NCI-H69 (cell line): Measurements from ENCODE around the gene ENOSF1.
"Not testable (repeated sequence)": the region's sequence is repeated elsewhere in the genome, so short reads cannot be mapped to it uniquely, and the experiment has no call there.

Experiments
- DNase-seq: peaks from one replicate; lab custom pipeline; 2025; lab: John Stamatoyannopoulos, UW

ENOSF1 gene

GRCh38 chr18:708096-708495, 4.3 kb downstream of the ENOSF1 start:
- DNase-seq, result no peak

GRCh38 chr18:706405-706804, 6.0 kb downstream of the ENOSF1 start:
- no peak for DNase-seq

GRCh38 chr18:703213-703967, 9.0 kb downstream of the ENOSF1 start:
- peak; percentile 27 for DNase-seq

DNA sequence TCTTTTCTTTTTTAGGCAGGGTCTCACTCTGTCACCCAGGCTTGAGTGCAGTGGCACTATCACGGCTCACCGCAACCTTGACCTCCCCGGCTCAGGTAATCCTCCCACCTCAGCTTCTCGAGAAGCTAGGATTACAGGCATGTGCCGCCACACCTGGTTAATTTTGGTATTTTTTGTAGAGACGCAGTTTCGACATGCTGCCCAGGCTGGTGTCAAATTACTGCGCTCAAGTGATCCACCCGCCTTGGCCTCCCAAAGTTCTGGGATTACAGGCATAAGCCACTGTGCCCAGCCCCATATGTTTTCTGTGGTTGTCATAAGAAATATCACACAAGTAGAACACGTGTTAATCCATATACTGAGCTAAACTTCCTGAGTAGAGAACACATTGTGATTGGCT, 14.6 kb downstream of the ENOSF1 start:
- DNase-seq, result no peak

DNA sequence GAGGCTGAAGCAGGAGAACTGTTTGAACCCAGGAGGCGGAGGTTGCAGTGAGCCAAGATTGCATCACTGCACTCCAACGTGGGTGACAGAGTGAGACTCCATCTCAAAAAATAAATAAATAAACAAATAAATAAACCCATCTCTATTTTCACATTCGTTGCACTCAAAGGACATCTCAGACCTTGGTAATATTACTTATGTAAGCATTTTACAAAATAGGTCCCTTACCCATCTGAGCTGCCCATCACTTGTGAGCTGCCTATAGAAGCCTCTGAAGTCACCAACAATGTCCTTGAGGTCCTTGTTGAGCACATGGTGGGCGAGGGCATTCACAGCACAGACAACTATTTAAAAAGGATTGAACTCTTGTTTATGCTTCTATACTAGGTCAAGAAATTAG, 15.4 kb downstream of the ENOSF1 start:
- no peak for DNase-seq

- no peak for DNase-seq
These were observed 18.8 kb downstream of the ENOSF1 start for GRCh38 chr18:693466-694187.

DNA sequence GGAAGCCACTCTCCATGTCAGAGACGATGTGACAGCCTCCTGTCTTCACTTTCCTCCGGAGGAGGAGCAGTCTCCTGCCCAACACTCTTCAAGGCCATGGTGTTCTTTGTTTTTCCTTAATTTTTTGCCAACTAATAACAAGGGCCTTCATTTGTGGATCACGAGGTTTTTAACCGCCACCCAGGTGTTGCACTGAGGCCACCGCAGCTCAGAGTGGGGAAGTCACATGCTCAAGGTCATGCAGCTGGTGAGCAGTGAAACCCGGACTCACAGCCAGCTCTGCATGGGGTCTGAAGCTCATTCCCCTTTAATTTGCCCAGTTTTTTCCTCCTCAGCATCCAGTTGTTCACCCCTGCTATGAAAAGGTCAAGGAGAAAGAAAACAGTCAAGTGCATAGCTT, 19.6 kb downstream of the ENOSF1 start:
- no peak for DNase-seq

DNA sequence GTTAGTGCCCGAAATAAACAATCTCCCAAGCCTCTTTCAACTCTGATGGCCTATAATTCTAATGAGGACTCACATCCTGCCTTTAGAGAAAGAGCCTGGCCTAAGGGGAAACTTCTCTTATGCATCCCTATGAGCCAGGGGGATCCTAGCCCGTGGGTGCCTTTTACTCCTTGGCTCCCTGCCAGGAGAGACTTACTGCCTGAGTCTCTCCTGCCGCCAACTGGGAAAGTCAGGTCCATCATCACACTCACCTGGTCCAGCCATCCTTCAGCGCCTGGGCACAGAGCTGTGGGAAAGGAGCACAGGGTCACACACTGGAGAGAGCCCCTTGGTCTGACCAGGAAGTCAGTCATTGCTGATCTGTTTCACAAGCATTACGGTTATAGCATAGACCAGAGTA, 24.1 kb downstream of the ENOSF1 start:
- peak; percentile 93 for DNase-seq

- DNase-seq, result no peak
These were observed 25.9 kb downstream of the ENOSF1 start for GRCh38 chr18:686339-687111.

- peak; percentile 23 for DNase-seq
These were observed 27.0 kb downstream of the ENOSF1 start for GRCh38 chr18:685438-685837.

DNA sequence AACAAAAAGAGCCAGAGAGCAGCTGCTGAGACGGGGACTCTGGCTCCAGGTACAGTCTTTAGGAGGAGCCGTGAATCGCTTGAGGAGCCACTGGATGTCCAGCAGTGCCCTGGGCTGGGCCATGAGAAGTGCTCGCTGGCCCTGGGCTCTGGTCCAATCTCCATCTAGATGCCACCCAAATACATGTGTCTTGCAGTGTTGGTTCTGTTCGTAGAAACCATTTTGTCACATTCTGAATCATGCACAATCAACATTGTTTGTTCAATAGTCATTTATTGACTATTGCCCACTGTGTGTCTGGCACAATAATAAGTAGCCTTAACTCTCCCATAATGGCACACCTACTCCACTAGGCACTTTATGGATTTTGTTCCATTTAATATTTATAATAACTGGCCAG, 28.9 kb downstream of the ENOSF1 start:
- peak; percentile 70 for DNase-seq

GRCh38 chr18:682833-683232, 29.6 kb downstream of the ENOSF1 start:
- DNase-seq, result no peak

- not testable (repeated sequence) for DNase-seq
These were observed 30.0 kb downstream of the ENOSF1 start for GRCh38 chr18:682416-682815.

- no peak for DNase-seq
These were observed 30.4 kb downstream of the ENOSF1 start for GRCh38 chr18:681985-682384.

GRCh38 chr18:680392-680791, 32.0 kb downstream of the ENOSF1 start:
- no peak for DNase-seq

DNA sequence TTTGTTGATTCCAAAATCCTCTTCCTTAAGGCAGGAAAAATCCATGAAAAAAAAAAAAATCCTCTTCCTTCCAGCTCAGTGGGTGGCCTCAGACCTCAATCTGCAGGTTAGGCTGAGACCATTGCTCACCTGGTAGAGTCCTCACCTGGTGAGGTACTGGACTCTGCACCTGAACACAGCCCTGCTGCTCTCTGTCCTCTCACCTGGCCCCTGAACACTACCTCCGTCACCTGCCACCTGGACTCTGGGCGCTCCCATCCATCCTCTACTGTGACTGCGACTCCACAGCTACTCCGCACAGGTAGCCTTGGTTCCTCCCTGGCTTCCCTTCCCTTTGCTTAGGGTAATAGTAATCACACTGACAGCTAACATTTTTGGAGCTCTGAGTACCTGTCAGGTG, 32.9 kb downstream of the ENOSF1 start:
- DNase-seq, result no peak

DNA sequence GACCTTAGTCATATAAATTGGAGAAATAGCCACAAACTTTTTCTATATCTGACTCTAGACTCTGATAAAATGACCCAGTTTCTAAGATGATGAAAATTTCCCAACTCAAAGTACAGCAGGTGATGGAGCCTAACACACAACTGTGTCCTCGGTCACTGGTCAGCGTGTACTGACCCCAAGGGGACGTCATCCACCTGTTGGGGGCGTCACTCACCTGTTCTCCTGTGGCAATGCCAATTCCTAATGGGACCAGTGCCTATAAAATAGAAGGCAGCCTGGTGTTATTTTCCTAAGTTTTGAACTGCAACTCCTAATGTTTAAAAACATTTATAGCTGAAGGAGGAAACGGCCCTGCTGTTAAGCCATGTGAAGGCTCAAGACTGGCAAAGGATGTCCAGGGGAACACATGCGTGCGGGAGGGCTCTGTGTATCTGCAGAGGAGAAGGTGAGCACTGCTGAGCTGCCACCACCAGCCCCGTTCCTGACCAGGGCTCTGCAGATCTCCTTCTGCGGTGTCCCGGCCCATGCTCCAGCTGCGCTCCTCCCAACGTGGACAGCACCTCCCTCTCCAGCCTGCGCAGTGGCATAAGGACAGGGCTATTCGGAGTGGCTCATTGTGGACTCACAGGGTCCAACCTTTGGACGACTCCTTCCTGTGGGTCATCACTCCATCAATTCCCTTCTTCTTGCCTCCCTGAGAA, 33.8 kb downstream of the ENOSF1 start:
- no peak for DNase-seq

DNA sequence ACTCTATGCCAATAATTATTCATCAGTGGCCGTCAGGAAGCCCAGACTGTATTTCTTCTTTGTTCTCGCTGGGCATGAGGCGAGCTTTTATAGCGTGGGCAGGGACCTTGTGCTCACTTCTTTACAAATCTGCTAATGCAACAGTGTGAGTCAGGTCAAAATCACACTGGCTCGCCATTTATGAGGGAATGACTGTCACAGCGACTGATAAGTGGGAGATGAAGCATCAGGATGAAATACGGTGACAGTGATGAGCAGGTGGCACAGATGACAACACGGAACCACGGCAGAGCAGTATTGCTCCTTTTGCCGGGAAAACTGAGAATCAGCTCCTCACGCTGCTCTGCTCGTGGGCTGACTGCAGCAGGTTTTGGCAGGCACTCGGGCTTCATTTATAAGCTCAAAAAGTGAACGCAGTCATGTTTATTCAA, 34.5 kb downstream of the ENOSF1 start:
- DNase-seq, result no peak

DNA sequence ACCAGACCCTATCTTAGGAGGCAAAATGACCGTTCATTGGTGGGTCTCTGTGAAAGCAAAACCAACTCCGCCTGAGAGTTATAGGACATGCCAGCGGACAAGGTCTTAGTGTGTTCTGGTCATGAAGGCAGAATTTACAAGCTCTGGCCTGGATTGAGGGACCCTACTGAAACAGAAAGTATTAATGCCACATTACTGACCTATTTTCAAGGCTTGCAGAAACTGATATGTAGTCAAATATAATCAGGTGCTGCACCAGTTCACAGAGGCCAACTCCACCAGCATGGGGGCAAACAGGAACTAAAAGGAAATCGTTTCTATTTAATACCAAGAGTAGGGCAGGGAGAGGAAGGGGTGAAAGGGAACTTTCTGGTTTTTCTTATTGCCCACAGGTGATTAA, 35.3 kb downstream of the ENOSF1 start:
- DNase-seq, result no peak

- no peak for DNase-seq
These were observed 35.7 kb downstream of the ENOSF1 start for GRCh38 chr18:676736-677135.

- DNase-seq, result no peak
These were observed 36.4 kb downstream of the ENOSF1 start for GRCh38 chr18:676069-676468.

DNA sequence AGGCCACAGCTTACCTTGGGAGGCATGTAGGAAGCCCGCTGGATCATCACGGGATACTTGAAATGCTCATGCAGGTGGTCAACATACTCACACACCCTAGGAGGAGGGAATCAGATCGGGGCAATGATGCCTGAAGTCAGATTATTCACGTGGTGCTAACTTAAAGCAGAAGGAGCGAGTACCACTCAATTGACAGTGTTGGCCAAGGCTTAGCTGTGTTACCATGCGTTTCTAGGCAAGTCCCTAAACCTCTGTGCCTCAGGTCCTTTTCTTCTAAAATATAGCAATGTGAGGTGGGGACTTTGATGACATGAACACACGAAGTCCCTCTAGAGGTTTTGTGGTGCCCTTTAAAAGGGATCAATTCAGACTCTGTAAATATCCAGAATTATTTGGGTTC, 37.1 kb downstream of the ENOSF1 start:
- no peak for DNase-seq
